ENCODE measurements around the gene GSTO2.
"Not testable (repeated sequence)": the region's sequence is repeated elsewhere in the genome, so short reads cannot be mapped to it uniquely, and the experiment has no call there.

The GSTO2 gene

DNA sequence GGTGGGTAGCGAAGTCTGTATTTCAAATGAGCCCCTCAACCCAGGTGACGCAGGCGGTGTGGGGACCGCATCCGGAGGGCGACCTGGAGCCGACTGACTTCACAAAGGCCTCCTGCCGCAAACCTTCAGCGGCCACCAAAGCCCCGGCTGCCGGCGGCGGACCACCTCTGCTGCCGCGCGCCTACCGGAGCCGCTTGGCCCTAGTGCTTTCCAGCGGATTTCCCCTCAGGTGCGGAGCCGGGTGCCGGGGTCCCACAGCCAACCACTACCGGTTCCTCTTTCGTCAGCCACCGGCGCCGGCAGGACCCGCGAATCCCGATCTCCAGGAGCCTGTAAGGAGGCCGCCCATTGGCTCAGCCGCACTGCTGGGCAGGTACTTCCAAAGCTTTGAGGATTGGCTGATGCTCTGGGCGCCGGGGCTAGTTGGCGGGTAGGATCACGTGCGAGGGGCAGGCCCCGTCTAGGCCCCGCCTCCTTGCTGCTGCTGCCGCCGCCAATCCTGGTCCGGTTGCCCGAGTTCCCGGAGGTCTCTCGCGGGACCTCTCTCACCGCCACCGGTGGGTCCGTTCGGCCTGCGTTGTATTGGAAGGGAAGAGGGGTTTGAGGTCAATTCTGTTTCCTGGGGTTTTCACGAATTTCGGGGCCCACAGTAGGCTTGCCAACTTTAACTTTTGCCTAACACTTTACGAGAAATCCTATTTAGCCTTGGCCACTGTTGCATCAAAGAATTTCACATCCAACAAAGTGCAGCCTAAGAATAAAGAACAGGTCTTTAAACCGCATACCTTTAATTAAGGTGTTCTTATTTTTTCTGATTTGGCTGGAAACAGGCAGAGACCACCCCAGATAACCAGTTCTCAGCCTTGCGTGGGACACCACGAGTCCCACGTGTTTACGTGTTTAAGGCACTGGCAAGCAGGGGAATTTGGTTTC is at the start of gene GSTO2:
TSS of gene GSTO2 (plus strand) at position 472 of the 933 bp plus-strand sequence. CDS start 5,732 bp downstream, outside the sequence.
- DNase-seq, result peak; percentile 100

DNA sequence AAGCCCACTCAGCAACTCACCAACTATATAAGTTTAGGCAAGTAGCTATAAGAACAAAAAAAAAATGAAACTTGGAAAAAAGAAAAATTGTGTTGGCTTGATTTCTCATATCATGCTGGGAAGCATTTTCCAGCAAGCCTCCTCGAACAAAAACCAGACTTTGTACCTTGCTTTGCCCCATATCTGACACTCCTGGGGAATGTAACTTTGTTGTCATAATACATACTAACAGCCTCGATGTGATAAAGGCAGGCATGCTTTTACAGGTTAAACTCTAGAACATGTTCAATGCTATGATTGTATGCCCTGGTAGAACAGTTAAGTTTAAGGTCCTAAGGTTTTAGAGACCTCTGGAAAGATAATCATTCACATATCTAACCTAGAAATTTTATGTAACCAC is 48.5 kb upstream of the GSTO2 start:
- DNase-seq, result no peak

DNA sequence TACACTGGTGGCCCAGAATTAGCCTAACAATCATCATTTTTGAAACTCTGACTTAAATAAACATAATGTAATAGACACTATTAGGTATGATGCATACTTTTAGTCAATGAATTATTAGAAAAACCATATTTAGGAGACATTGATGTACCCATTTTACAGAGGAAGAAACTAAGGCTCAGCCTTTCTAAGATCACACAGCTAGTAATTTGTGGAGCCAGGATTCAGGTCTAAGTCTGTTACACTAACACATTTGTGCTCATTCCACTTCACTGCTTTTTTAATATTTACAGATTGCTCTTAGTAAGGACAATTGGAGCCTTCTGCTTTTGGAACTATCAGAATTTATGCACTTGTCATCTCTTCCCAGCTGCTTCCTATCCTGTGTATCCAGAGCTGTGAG is 45.7 kb upstream of the GSTO2 start:
- no peak for DNase-seq

DNA sequence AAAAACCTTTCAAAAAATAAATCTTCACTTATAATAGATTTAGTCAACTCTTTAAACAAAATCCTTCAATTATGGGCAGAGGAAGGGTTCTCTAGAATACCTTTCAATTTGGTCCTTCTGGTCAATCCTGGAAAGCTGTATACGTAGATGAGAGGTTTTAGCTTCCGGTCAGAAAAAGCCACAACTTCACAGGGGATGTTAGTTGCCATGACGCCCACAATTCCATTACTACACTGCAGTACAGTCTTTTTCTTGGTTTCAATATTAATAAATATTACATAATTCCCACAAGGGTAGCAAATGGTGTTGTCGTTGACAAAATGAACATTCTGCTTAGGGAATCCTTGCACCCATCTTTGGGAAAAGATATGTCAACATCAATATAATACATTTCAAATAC is 38.5 kb upstream of the GSTO2 start:
- no peak for DNase-seq

DNA sequence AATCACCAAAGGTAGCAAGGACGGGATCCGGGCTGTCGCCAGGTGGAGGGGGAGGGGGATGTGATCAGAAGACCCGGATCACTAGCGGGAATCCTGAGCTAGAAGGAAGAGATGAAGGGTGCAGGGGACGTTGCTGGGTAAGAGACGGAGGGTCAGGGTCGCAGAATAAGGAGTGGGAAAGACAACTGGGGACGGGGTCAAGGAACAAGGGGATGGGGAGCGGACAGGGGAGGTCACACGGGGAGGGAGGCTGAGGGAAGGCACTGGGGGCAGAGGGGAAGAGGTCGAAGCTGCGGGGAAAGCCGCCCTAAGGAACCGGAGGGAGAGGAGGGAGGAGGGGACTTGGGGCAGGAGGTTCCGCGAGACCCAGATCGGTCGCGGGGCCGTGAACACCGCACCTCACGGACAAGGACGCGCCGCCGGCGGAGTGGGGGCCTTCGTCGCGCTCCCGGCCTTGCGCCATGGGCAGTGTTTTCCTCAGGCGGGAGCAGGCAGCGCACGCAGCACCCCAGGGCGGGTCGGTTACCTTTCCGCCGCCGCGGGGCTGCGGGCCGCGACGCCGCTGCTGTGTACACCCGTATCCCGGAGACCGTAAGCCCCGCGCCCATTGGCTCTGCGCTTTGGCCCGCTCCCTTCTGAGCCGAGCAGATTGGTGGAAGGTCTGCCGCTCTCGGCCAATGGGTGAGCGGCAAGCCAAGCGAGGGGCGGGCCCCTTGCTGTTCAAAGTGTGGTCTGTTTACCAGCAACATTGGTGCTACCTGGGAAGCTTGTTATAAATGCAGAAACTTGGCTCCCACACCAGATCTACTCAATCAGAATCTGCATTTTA is 37.0 kb upstream of the GSTO2 start, which contains the start of gene CFAP43:
TSS of gene CFAP43 (minus strand) at position 581 of the 829 bp plus-strand sequence. CDS start at position 463, 118 bp downstream.
- peak; percentile 99 for DNase-seq

DNA sequence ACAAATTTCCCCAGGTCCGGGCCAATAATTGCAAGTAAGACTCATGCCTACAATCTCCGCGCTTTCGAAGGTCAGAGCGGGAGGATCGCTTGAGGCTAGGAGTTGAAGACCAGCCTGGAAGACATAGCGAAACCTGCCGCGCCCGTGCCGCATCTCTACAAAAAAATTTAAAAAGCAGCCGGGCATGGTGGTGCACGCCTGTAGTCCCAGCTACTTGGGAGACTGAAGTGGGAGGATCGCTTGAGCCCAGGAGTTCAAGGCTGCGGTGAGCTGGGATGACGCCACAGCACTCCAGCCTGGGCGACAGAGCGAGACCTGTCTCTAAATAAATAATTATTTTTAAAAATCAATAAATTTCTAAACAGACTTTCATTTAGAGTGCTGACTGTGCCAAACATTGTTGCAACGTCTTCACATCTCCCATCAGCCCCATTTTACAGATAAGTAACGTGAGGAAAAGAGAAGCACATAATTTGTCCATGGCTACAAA is 36.3 kb upstream of the GSTO2 start:
- DNase-seq, result peak; percentile 12

DNA sequence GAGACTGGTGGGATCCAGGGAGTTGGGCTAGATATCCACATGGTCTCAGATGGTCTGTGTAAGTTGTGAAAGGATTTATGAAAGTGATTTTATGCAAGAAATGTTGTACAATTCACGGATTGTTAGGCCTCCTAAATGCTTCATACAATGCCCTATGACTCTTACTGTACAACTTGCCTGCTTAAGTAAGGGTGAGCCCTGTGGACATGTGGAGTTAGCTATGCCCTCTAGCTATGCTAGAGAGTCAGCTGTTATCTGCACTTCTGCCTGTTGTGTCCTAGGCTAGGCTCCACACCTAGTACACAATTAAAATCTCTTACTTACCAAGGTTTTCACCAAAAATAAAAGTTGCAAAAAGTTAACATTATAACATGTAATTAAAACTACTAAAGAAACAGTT is 35.2 kb upstream of the GSTO2 start:
- no peak for DNase-seq

DNA sequence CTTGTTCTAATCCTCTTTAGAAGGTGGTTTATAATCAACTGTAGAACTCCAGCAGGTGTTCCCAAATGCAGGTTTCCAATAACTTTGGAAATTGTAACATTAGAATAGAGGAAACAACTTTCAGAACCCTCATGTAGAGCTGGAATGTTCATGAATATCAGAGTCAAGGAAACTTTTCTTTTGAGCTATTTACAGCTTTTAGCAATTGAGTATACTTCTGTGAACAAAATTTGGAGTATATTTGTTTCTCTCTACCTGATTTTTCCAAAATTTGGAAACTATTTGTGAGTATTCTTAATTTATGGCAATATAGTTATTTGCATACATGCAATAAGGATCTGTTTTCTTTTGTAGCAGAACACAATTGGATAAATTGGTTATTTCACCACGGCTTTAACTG is 34.0 kb upstream of the GSTO2 start:
- DNase-seq, result no peak

DNA sequence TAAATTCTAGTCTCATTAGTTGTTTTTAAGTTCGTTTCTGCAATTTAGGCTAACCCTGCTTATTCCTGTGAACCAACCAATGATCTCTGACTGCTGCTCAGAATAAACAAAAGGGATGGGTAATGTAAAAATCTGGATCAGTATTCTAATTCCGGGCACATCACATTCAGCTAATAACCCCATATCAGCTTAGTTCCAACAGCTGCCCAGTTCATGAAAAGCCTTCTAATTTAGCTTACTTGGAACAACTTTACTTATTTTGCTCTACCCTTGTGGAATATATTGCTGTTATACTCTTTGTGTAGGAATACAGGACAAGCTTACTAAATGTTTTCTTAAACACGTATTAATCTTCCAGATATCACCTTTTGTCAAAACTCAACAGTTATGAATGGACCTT is 33.2 kb upstream of the GSTO2 start:
- DNase-seq, result no peak

DNA sequence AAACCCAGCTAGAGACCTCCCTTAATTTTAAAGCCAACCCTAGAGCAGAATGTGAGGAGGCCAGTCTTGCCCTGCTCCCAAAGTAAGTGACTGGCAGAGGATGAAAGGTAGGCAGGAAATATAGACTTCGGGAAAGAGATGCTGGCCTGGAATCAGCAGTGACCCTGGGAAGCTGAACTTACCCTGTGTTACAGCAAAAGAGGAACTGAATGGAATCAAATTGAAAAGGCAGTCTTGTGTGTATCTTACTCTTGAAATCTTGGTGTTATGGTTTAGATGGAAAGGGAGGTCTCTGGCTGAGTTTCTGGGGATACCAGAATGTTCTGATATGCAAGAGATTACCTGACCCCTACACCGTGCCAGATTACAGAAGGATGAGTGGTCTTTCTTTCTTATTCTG is 28.9 kb upstream of the GSTO2 start:
- no peak for DNase-seq

DNA sequence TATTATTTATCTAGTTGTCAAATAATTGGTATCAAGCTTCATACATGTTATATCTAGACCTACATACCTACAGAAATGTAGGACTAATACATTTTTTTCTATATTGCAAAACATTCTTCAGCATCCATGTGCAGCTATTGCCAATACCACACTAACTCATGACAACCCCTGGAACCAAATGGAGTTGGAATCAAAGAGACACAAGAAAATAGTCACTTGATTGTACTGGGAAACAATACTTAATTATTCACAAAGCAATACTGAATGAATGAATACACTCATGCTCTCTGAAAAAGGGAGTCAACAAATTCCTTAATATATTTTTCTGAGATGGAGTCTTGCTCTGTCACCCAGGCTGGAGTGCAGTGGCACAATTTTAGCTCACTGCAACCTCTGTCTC is 26.4 kb upstream of the GSTO2 start:
- no peak for DNase-seq

DNA sequence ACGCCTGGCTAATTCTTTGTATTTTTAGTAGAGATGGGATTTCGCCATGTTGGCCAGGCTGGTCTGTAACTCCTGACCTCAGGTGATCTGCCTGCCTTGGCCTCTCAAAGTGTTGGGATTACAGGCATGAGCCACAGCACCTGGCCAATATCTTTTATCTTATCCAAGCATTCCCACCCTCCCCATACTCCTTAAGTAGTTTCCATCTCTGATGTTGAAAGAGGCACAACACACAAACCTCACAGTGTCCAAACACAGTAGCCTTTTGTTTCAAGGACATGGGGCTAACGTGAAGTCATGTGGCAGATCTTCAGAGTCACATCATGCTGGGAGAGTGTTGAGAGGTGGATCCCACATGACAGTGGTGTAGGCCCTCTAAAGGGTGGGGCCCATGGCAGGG is 26.0 kb upstream of the GSTO2 start:
- not testable (repeated sequence) for DNase-seq

DNA sequence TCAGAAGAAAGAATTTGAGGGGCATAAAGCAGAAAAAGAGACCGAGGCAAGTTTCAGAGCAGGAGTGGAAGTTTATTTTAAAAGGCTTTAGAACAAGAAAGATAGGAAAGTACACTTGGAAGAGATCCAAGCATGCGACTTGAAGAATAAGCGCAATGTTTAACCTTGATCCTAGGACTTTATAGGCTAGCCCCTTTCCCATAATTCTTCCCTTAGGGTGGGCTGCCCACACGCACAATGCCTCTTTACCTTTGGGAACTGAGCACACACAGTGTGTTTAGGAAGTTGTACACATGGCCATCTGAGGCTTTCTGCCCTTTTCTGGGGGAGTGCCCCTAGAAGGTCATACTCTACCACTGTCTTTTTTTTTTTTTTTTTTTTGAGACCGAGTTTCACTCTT is 25.5 kb upstream of the GSTO2 start:
- DNase-seq, result no peak

DNA sequence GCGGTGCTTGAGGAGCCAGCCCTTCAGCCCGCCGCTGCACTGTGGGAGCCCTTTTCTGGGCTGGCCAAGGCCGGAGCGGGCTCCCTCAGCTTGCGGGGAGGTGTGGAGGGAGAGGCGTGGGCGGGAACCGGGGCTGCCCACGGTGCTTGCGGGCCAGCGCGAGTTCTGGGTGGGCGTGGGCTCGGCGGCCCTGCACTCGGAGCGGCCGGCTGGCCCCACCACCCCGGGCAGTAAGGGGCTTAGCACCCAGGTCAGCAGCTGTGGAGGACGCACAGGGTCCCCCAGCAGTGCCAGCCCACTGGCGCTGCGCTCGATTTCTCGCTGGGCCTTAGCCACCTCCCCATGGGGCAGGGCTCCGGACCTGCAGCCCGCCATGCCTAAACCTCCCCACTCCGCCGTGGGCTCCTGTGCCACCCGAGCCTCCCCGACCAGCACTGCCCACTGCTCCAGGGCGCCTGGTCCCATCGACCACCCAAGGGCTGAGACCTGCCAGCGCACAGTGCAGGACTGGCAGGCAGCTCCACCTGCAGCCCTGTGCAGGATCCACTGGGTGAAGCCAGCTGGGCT is 23.8 kb upstream of the GSTO2 start:
- no peak for DNase-seq

DNA sequence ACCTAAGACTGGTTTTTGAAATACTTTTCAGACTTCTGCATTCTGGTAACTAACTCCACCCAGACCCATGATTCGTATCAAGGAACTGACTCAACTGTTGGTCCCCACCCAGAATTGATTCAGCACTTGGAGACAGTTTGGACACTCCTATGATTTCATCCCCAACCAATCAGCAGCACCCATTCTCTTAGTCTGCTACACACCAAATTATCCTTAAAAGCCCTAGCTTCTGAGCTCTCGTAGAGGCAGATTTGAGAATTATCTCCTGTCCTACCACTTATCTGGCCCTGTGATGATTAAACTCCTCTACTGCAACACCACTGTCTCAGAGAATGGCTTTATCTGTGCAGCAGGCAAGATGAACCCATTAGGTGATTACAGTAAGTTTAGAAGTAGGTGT is 22.0 kb upstream of the GSTO2 start:
- DNase-seq, result peak; percentile 38

DNA sequence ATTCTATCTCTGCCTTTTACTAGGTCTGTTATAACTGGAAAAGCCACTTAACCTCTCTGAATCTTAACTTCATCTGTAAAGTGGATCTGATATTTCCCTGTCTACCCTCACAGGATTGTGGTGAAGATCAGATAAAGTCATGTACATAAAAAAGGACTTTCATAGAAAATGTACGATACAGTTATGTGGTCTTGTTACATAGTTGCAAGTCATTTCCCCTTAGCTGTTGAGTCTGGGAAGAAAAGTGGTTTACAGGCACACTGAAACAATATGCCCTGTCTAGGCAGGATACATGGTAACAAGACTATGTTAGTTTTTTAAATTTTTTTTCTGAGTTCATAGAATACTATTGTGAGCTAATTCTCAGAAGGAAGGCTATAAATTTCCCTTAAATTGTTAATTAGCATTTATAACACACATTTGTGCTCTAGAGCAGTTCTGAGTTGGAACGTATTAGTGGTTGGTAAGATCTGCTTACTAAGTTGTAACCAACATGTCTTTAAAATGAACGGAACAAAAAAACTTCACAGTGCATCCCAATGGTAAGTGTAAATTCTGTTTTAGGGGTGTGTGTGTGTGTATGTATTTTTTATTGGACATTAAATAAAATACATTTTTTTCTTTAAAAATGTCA is 21.4 kb upstream of the GSTO2 start:
- no peak for DNase-seq

DNA sequence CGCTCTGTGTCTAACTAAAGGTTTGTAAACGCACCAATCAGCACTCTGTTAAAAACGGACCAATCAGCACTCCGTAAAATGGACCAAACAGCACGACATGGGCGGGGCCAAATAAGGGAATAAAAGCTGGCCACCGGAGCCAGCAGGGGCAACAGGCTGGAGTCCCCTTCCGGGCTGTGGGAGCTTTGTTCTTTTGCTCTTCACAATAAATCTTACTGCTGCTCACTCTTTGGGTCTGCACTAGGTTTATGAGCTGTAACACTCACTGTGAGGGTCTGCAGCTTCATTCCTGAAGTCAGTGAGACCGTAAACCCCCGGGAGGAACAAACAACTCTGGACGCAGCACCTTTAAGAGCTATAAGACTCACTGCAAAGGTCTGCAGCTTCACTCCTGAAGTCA is 20.1 kb upstream of the GSTO2 start:
- not testable (repeated sequence) for DNase-seq

DNA sequence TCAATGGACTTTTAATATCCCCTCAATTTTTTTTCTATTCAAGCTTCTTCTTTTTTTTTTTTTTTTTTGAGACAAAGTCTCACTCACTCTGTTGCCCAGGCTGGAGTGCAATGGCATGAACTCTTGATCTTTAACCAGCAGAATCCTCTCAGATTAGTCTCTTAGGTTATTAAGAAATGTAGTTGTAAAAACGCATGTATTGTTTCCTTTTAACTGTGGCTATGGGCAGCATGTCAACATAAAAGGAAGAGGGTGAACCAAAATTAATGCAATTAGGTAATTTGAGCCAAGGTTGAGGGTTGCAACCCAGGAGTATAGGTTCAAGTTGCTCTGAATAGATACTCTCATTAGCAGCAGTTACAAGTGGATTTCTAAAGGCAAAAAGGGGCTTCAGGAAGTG is 18.6 kb upstream of the GSTO2 start:
- DNase-seq, result no peak

DNA sequence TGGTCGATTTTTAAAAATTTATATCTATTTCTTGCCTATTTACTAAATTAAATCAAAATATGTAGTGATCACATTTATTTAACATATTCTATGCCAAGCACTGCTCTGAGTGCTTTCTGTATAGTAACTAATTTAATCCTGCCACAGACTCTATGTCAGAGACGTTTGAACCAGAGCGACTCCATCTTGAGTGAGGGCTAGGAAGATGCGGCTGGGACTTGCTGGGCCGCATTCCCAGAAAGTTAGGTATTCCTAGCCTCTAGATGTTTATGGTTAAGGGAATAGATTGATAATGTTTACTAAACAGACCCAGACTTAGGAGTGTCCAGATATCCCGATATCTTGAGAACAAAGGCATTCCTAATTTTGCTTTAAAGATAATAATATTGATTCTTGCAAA is 17.5 kb upstream of the GSTO2 start:
- DNase-seq, result no peak

DNA sequence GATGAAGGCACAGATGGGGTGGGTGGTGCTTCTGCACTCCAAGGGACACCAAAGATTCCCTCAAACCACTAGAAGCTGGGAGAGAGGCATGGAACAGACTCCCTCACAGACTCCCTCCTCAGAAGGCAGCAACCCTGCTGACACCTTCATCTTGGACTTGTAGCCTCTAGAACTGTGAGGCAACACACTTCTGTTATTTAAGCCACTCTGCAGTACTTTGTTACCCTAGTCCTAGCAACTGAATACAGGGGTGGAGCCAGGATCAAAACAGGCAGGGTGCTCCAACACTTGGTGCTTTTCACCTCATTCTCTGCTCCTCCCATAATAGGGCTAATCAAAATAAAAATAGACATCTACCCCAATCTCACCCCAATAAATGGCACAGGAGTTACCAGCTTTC is 16.6 kb upstream of the GSTO2 start:
- DNase-seq, result no peak

DNA sequence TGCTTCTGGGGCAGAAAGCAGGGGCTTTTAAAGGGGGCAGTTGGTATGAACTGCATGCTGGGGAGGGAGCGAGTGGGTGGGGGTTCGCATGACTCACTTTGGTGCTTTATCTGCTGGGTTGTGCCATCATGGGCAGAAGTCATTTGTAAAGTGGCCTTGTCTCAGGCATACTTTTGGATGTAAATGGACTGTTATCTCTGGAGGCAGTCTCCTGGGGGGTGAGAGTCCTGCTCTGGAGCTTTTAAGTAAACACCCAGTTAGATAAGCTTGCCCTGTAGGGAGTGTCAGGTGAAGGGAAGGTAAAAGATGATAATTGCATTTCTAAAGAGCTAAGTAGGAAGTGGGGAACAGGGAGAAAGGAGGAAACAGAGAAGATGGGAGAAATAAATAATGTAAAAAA is 15.9 kb upstream of the GSTO2 start:
- no peak for DNase-seq

DNA sequence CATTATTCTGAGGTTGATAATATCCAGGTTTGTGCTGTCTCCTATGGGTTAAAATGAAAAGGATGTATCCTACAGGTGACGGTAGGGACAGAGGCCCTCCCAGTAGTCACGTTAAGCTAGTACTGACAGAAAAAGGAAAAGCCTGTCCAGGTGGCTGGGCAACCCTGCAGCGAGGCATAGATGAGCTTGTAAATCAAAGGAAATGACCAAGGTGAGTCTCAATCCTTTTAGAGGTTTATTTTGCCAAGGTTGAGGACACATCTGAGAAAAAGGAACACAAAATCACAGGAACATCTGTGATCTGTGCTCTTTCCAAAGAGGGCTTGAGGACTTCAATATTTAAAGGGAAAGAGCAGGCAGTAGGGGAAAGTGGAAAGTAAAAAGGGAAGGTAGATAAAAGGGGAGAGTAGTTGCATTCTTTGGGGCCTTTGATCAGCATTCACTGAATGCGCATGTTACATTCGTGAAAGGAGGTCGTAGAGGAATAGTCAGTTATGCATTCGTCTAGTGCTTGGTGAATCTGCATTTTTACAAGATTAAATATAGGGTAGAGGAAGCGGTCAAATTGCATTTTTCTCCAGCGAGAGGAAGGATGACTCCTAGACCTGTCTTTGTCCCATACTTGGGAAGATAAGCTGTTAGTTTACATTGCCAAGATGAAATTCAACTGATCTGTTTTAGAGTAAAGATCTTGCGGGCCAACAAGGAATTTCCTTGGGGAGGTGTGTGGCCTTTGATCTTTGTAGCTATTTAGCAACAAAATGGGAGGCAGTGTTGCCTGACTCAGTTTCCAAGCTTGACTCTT is 15.2 kb upstream of the GSTO2 start:
- no peak for DNase-seq

Data from stimulated activated CD4-positive, alpha-beta T cell treated with anti-CD3 and anti-CD28 coated beads, Interleukin-1b, Interleukin-23, amount 100 ng/mL, for 48 hours (primary cell).